Esophagus squamous epithelium (tissue), 4 donors: Measurements from ENCODE around the gene TIMM21.

Source experiments
- POLR2A ChIP-seq, 4 donors: fragments of 450-650 bp; IDR thresholded peaks; one replicate each; pipeline ENCODE4 v1.6.1; 2017; ENCODE audit warnings: antibody characterized with exemption in 4 of 4, mild to moderate bottlenecking in 4 of 4, moderate library complexity in 3 of 4
- TF ChIP-seq, protein P1 (sequence below), 6 experiments: fragments of 450-650 bp in 4 of 6; fragments of 200-600 bp in 2 of 6; sonication (generic) in 2 of 6; IDR thresholded peaks; one replicate each; pipeline ENCODE4 v1.5.1; 2016 to 2019; ENCODE audit warnings: antibody characterized with exemption in 6 of 6, mild to moderate bottlenecking in 4 of 6, moderate library complexity in 4 of 6

DNA sequence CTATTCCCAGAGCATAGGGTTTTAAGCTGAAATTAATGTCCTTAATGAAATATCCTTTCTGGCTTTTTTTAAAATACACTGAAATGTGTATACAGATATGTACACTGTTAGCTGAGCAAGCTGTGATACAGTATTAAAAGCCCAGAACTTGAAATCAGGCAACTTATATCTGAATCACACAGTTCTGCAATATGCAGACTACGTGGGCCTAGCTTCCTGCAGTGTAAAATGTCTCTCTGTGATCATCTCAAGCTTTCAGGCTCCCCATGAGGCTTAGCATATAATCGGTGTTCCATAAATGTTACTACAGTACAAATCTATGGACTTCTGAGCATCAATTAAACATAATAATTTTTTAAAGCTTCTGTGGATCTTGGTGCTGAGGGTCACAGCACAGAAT, 8.9 kb upstream of the TIMM21 start:
- TF ChIP-seq, protein P1, sequence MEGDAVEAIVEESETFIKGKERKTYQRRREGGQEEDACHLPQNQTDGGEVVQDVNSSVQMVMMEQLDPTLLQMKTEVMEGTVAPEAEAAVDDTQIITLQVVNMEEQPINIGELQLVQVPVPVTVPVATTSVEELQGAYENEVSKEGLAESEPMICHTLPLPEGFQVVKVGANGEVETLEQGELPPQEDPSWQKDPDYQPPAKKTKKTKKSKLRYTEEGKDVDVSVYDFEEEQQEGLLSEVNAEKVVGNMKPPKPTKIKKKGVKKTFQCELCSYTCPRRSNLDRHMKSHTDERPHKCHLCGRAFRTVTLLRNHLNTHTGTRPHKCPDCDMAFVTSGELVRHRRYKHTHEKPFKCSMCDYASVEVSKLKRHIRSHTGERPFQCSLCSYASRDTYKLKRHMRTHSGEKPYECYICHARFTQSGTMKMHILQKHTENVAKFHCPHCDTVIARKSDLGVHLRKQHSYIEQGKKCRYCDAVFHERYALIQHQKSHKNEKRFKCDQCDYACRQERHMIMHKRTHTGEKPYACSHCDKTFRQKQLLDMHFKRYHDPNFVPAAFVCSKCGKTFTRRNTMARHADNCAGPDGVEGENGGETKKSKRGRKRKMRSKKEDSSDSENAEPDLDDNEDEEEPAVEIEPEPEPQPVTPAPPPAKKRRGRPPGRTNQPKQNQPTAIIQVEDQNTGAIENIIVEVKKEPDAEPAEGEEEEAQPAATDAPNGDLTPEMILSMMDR (IDR thresholded peaks at IDR 0.05), result no peak
- no peak for TF ChIP-seq POLR2A (IDR thresholded peaks at IDR 0.05)
